ENCODE results near the gene RAPGEF5.

DNA sequence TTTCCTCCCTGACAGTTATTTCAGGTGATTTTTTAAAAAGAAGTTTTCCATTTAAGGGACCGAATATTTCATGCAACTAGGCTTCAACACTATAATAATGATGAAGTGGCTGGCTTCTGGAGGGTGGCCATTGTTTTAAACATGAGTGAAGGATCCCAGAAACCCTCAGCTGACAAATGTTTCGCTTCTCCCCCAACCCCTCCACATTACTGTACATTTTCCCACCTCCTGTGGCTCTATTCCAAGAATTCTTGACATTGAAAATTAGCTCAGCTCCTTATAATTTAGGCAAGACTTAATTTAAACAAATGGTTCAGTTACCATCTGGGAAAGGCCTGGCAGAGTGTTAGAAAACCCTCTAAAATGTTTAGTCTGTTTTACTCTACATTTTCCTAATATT lies 281.4 kb downstream of the RAPGEF5 start:
- TF ChIP-seq POLR2AphosphoS5 (IDR thresholded peaks at IDR 0.05; ENCODE audit: borderline replicate concordance, low read depth, low read length): no peak
- TF ChIP-seq EZH2 (IDR thresholded peaks at IDR 0.05): no peak
- TF ChIP-seq FOXP2 (optimal IDR thresholded peaks at IDR 0.05; ENCODE audit: control extremely low read depth, extremely low read length, insufficient read depth): no peak
